Thyroid gland (tissue), 4 donors: ENCODE measurements around the gene ADCY5. TPM values are rescaled to one million over a fixed set of nuclear protein-coding genes. Genes with fewer than 3 reads are reported as not detected.

Experiments
- DNase-seq, 2 donors: peaks; one replicate each; pipeline ENCODE4 v3.0.0-alpha.2; 2019
- H3K27ac ChIP-seq, 3 donors: fragments of 200-600 bp; sonication (generic); 1 replicate in 2 of 3; 2 replicates in 1 of 3; pipeline ENCODE4 v1.5.1; 2016 to 2019; ENCODE audit warnings: mild to moderate bottlenecking in 1 of 3, moderate library complexity in 1 of 3
- H3K27me3 ChIP-seq: fragments of 200-600 bp; sonication (generic); one replicate; pipeline ENCODE4 v1.5.1; 2019
- H3K36me3 ChIP-seq, 2 donors: fragments of 200-600 bp; sonication (generic); one replicate each; pipeline ENCODE4 v1.5.1; 2016 to 2019
- H3K4me1 ChIP-seq, 2 donors: fragments of 200-600 bp; sonication (generic); one replicate each; pipeline ENCODE4 v1.5.1; 2017 to 2019
- H3K4me3 ChIP-seq, 3 donors: fragments of 200-600 bp; sonication (generic); replicated peaks in 1 of 3; 1 replicate in 2 of 3; 2 replicates in 1 of 3; pipeline ENCODE4 v1.5.1; 2016; ENCODE audit warnings: mild to moderate bottlenecking in 1 of 3
- H3K9me3 ChIP-seq: fragments of 200-600 bp; sonication (generic); one replicate; pipeline ENCODE4 v1.5.1; 2017
- CTCF ChIP-seq, 6 experiments: fragments of 200-600 bp in 3 of 6; fragments of 450-650 bp in 3 of 6; sonication (generic) in 3 of 6; IDR thresholded peaks; one replicate each; pipeline ENCODE4 v1.5.1; 2016 to 2019; ENCODE audit warnings: antibody characterized with exemption in 6 of 6, mild to moderate bottlenecking in 2 of 6, inconsistent platforms in 1 of 6, moderate library complexity in 1 of 6
- POLR2A ChIP-seq, 2 donors: fragments of 450-650 bp; IDR thresholded peaks; one replicate each; pipeline ENCODE4 v1.6.1; 2017; ENCODE audit warnings: antibody characterized with exemption in 2 of 2, mild to moderate bottlenecking in 2 of 2, moderate library complexity in 1 of 2
- WGBS, 2 donors: methylation state at CpG; one replicate each; pipeline ENCODE4 v1.1.5; 2017; 5-methylcytosine and 5-hydroxymethylcytosine counted together
- intact Hi-C: fragments of 100-400 bp; cut with DNase I; formaldehyde crosslinking; loops from one replicate; pipeline ENCODE4 v1.15.1; 2023
- total RNA-seq, 4 donors: library from RNA; depleted of rRNA; stranded (reverse); fragments of >200 nt; gene quantifications; one replicate each; pipeline ENCODE4 v1.2.3, GENCODE V29; 2016

Gene ADCY5
- total RNA-seq, 4 donors from 2014 or later = 0.78 to 2.7 (median 1.8) TPM

DNA sequence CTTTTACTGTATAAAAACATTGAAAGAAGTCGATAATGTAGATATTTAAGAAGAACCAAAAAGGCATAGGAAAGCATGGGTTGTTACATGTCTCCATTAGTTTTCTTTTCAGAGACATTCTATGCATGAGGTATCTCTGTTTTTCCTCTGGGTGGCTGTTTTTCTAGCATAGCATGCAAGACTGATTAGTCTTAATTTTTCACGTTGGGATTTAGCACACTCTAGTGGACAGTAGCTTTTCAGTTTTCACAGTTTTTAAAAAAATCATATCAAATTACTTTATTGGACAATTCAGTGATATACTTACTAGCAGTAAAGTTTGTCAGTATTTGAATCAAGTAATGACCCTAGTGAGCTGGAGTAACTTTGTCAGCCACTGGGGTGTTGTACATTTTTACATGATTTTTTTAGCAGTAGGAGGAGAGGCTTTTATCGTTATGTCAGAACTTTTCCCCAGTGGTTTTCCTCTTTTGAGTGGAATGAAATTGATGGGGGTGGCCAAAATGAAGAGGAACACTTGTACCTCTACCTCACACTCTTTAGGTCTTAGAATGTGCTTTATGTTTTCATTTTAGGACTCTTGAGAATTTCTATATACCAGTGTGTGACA is 190.0 kb downstream of the ADCY5 start:
- no peak for TF ChIP-seq POLR2A (IDR thresholded peaks at IDR 0.05)
- TF ChIP-seq CTCF (IDR thresholded peaks at IDR 0.05) = peak; percentile 14 to 97 (median 68)
- WGBS, 2 donors = 44 to 49% methylated on average over 3 of the region's 3 CpGs
- no peak for DNase-seq
- Histone ChIP-seq H3K36me3 (no peaks in the 10 kb centered on the region), H3K27me3 (no peaks in the 10 kb centered on the region), H3K27ac (peak overlapping the region in 1 of 3 donors; percentile 20), H3K4me1 (no peaks in the 10 kb centered on the region), H3K4me3 (no peak overlapping the region), H3K9me3 (no peaks in the 10 kb centered on the region)
- intact Hi-C loops = no loop called here

GRCh38 chr3:123258359-123258758 is 190.5 kb downstream of the ADCY5 start:
- no peak for TF ChIP-seq CTCF (IDR thresholded peaks at IDR 0.05)
- no peak for TF ChIP-seq POLR2A (IDR thresholded peaks at IDR 0.05)
- intact Hi-C loops = no loop called here
- Histone ChIP-seq H3K4me1 (no peaks in the 10 kb centered on the region), H3K27ac (peak overlapping the region in 1 of 3 donors; percentile 20), H3K9me3 (no peaks in the 10 kb centered on the region), H3K4me3 (no peak overlapping the region), H3K36me3 (no peaks in the 10 kb centered on the region), H3K27me3 (no peaks in the 10 kb centered on the region)
- DNase-seq = no peak

DNA sequence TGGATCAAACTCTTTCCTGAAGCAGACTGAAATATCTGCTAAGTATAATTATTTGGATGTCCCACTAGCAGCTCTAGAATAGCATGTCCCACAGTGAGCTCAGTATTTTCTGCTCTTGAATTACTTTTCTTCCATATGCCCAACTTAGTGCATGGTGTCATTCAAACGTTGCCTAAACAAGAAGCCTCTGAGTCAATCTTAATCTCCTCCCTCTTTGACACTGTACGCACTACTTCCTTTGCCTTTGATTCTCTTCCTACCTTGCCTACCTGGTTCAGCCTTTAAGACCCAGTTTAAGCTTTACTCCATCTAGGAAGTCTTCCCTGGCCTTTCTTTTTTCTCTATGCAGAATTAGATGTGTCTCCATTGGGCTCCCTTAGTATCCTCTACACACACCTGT is 192.6 kb downstream of the ADCY5 start:
- Histone ChIP-seq H3K36me3 (no peaks in the 10 kb centered on the region), H3K4me3 (no peak overlapping the region), H3K27ac (no peak overlapping the region), H3K27me3 (no peaks in the 10 kb centered on the region), H3K4me1 (no peaks in the 10 kb centered on the region), H3K9me3 (no peaks in the 10 kb centered on the region)
- no peak for TF ChIP-seq CTCF (IDR thresholded peaks at IDR 0.05)
- no peak for TF ChIP-seq POLR2A (IDR thresholded peaks at IDR 0.05)
- DNase-seq = no peak
- intact Hi-C loops = no loop called here
- 77 to 91% methylated on average over 2 of the region's 2 CpGs for WGBS, 2 donors

DNA sequence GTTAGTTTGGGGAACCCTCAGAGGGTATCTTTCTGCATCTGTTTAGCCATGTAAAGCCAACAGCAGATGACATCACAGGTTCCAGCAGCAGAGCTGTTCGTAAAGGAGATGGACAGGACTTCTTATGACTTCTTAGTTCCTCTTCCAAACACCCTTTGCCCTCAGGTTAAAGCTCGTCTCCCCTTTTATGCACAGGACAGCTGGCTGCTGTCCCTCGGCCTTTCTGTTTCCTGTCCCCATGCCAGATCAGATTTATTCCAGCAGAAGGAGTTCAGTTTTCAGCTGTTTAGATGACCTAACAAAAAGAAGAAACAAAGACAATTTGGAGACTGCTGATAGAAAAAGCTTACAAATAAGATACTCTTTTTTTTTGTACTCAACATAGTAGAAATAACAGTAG is 202.0 kb downstream of the ADCY5 start:
- no peaks in the 10 kb centered on the region for H3K9me3 ChIP-seq
- 64% methylated on average over 3 of the region's 3 CpGs for WGBS, 2 donors
- no peaks in the 10 kb centered on the region for H3K27me3 ChIP-seq
- intact Hi-C loops = no loop called here
- no peak for TF ChIP-seq CTCF (IDR thresholded peaks at IDR 0.05)
- no peak for TF ChIP-seq POLR2A (IDR thresholded peaks at IDR 0.05)
- H3K36me3 ChIP-seq = peaks cover 0 to 4% of the 10 kb centered on the region in 2 donors
- DNase-seq = no peak
- no peaks in the 10 kb centered on the region for H3K4me1 ChIP-seq
- H3K4me3 ChIP-seq = no peak overlapping the region
- H3K27ac ChIP-seq = no peak overlapping the region

DNA sequence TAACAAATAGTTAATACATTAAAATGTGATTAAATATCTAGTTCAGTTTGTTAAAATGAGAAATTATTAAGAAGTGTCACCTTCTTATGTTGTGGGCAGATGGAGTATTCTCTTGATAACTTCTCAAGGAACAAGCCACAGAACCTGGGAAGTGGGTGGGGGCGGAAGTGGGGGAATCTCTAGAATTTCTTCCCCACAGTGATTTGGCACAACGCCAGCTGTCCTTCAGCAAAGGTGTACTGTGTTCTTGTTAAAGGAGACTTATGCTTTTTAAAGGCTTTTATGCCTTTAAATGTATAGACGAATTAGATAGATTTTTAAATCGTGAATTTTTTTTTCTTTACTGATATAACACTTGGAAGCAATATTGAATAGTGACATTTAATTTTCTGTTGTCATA is 204.8 kb downstream of the ADCY5 start:
- intact Hi-C loops = no loop called here
- Histone ChIP-seq H3K9me3 (no peaks in the 10 kb centered on the region), H3K27ac (no peak overlapping the region), H3K36me3 (peaks cover 0 to 4% of the 10 kb centered on the region in 2 donors), H3K4me1 (no peaks in the 10 kb centered on the region), H3K27me3 (no peaks in the 10 kb centered on the region), H3K4me3 (no peak overlapping the region)
- TF ChIP-seq POLR2A (IDR thresholded peaks at IDR 0.05) = no peak
- no peak for TF ChIP-seq CTCF (IDR thresholded peaks at IDR 0.05)
- 51 to 57% methylated on average over 4 of the region's 4 CpGs for WGBS, 2 donors
- DNase-seq = peak; percentile 63 to 67
